Lung (tissue), 12 donors: ENCODE measurements around the gene NOS3. TPM values are rescaled to one million over a fixed set of nuclear protein-coding genes. Genes with fewer than 3 reads are reported as not detected.

Source experiments
- ATAC-seq: fragments of 200-7000 bp; cut with Tn5 transposase; one replicate; pipeline ENCODE4 v1.9.1; 2020; ENCODE audit warnings: moderate number of reproducible peaks; ENCODE audit not compliant: insufficient read depth, low FRiP score
- DNase-seq, 3 donors: peaks; one replicate each; pipeline ENCODE4 v3.0.0-alpha.2; 2013 to 2017
- H3K27ac ChIP-seq, 2 donors: one replicate each; pipeline ENCODE4 v1.5.1; 2013; ENCODE audit warnings: mild to moderate bottlenecking in 2 of 2, moderate library complexity in 2 of 2, control low read depth in 1 of 2, inconsistent platforms in 1 of 2, low read depth in 1 of 2, low read length in 1 of 2
- H3K27me3 ChIP-seq, 3 donors: one replicate each; pipeline ENCODE4 v1.5.1; 2013; ENCODE audit warnings: low read length in 2 of 3; ENCODE audit not compliant: control insufficient read depth in 3 of 3, insufficient read depth in 3 of 3
- H3K36me3 ChIP-seq, 4 donors: one replicate each; pipeline ENCODE4 v1.5.1; 2013; ENCODE audit warnings: low read length in 4 of 4, mild to moderate bottlenecking in 1 of 4, moderate library complexity in 1 of 4; ENCODE audit not compliant: control insufficient read depth in 4 of 4, insufficient read depth in 4 of 4
- H3K4me1 ChIP-seq, 5 donors: one replicate each; pipeline ENCODE4 v1.5.1; 2013; ENCODE audit warnings: low read length in 5 of 5, mild to moderate bottlenecking in 2 of 5, moderate library complexity in 1 of 5; ENCODE audit not compliant: control insufficient read depth in 5 of 5, insufficient read depth in 5 of 5
- H3K4me3 ChIP-seq: one replicate; pipeline ENCODE4 v1.5.1; 2013; ENCODE audit warnings: mild to moderate bottlenecking, control low read depth, moderate library complexity
- H3K9ac ChIP-seq, 2 donors: one replicate each; pipeline ENCODE4 v1.5.1; 2013; ENCODE audit warnings: low read length in 2 of 2, control low read depth in 1 of 2; ENCODE audit not compliant: insufficient read depth in 1 of 2
- H3K9me3 ChIP-seq, 4 donors: one replicate each; pipeline ENCODE4 v1.5.1; 2013; ENCODE audit warnings: low read length in 3 of 4, mild to moderate bottlenecking in 1 of 4, moderate library complexity in 1 of 4; ENCODE audit not compliant: control insufficient read depth in 4 of 4, insufficient read depth in 3 of 4
- WGBS, 2 donors: extraction: QIAGEN DNeasy Blood & Tissue Kit; methylation state at CpG; one replicate each; pipeline ENCODE4 v1.1.7; 2013; 5-methylcytosine and 5-hydroxymethylcytosine counted together
- polyA plus RNA-seq, 2 donors: library from polyadenylated mRNA; stranded (reverse); fragments of 200-250 nt; gene quantifications; one replicate each; pipeline ENCODE4 v1.2.1, GENCODE V29; 2013
- total RNA-seq, 2 donors: library from RNA; depleted of rRNA in 1 of 2; stranded (reverse); fragments of >200 nt in 1 of 2; gene quantifications; one replicate each; pipeline ENCODE4 v1.2.1, GENCODE V29; 2014 to 2021
- TF ChIP-seq, protein P1 (sequence below): IDR thresholded peaks from 2 replicates; pipeline ENCODE4 v1.5.1; 2012; ENCODE audit warnings: mild to moderate bottlenecking; ENCODE audit errors: control extremely low read depth, extremely low read depth
- donor health status: control.
- donor health status: control.
- donor health status: Bipolar disorder and iron deficiency.
- donor health status: healthy.
- donor health status: DM: yes; HTN: yes; CAD: no.

NOS3 gene
- total and polyA plus RNA-seq, 4 donors, result 9.3 to 31.0 (median 11.9) TPM

DNA sequence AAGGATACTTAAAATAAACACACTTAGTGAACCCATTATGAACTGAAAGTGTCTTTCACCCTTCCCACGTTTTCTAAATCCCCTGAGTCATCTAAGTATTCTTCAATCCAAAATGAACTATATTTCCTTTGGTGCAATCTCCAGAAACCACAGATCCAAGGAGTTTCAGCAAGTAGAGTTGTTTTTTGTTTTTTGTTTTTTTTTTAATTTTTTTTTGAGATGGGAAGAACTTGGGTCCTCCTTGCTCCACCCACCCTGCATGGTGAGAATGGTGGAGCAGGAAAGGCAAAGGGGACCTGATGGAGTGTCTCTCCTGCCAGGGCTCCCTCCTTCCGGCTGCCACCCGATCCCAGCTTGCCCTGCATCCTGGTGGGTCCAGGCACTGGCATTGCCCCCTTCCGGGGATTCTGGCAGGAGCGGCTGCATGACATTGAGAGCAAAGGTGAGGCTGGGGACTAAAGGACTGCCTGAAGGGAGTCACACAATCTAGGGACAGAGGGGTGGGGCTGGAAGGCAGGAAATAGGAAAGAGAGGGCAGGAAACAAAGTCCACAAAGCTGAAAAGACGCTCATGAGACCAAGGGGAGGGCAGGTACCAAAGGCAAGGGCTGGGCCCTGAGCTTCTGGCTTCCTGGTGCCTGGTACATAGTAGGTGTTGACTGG lies 21.3 kb downstream of the NOS3 start:
- Histone ChIP-seq H3K9me3 (no peaks in the 10 kb centered on the region), H3K27me3 (peaks cover 0 to 8% (median 1%) of the 10 kb centered on the region in 3 donors), H3K27ac (no peak overlapping the region), H3K4me1 (peaks cover 0 to 36% (median 22%) of the 10 kb centered on the region in 5 donors), H3K4me3 (no peak overlapping the region), H3K36me3 (peaks cover 0 to 4% (median 0%) of the 10 kb centered on the region in 4 donors), H3K9ac (no peak overlapping the region)
- 76 to 80% methylated on average over 6 of the region's 6 CpGs for WGBS, 2 donors
- TF ChIP-seq, protein P1, sequence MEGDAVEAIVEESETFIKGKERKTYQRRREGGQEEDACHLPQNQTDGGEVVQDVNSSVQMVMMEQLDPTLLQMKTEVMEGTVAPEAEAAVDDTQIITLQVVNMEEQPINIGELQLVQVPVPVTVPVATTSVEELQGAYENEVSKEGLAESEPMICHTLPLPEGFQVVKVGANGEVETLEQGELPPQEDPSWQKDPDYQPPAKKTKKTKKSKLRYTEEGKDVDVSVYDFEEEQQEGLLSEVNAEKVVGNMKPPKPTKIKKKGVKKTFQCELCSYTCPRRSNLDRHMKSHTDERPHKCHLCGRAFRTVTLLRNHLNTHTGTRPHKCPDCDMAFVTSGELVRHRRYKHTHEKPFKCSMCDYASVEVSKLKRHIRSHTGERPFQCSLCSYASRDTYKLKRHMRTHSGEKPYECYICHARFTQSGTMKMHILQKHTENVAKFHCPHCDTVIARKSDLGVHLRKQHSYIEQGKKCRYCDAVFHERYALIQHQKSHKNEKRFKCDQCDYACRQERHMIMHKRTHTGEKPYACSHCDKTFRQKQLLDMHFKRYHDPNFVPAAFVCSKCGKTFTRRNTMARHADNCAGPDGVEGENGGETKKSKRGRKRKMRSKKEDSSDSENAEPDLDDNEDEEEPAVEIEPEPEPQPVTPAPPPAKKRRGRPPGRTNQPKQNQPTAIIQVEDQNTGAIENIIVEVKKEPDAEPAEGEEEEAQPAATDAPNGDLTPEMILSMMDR, result no peak
- ATAC-seq (no peak), DNase-seq (no peak)

DNA sequence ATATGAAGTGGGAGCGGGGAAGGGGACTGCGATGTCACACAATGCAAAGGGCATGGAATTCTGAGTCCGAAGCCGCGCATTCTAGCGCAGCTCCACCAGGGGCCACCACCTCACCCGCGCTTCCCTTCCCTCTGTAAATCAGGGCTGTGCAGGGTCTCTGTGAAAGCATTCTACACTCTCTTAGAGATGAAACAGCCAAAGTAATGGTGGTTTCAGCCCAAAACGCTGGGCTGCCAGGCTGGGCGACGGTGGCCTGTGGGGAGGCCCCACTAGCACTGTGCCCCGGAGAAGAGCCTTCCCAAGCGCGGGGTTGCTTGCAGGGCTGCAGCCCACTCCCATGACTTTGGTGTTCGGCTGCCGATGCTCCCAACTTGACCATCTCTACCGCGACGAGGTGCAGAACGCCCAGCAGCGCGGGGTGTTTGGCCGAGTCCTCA lies 22.1 kb downstream of the NOS3 start:
- Histone ChIP-seq H3K4me3 (no peak overlapping the region), H3K4me1 (peaks cover 0 to 38% (median 20%) of the 10 kb centered on the region in 5 donors), H3K9me3 (no peaks in the 10 kb centered on the region), H3K36me3 (peaks cover 0 to 4% (median 0%) of the 10 kb centered on the region in 4 donors), H3K27ac (no peak overlapping the region), H3K27me3 (peaks cover 0 to 15% (median 5%) of the 10 kb centered on the region in 3 donors), H3K9ac (no peak overlapping the region)
- ATAC-seq (no peak), DNase-seq (peak; percentile 68 to 80 (median 80))
- WGBS, 2 donors, result 31 to 41% methylated on average over 23 of the region's 23 CpGs
- TF ChIP-seq, protein P1, result no peak

DNA sequence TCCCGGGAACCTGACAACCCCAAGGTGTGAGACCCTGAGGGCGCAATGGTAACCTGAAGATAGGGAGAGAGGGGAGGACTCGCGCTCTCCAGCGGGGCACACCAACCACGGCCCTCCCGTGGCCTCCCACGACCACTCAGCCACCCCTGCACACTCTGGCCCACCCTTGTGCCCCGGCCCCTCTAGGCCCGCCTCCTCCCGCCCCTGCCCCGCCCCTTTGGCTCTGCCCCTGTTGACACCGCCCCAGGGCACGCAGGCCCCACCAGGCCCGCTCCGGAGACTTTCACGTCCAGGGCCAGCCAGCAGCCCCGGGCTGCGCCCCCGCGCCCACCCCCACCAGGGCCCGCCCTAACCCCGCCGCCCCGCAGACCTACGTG lies 22.5 kb downstream of the NOS3 start:
- Histone ChIP-seq H3K4me1 (peaks cover 0 to 38% (median 24%) of the 10 kb centered on the region in 5 donors), H3K9me3 (no peaks in the 10 kb centered on the region), H3K27me3 (peaks cover 0 to 16% (median 5%) of the 10 kb centered on the region in 3 donors), H3K27ac (no peak overlapping the region), H3K9ac (no peak overlapping the region), H3K36me3 (peaks cover 0 to 4% (median 0%) of the 10 kb centered on the region in 4 donors), H3K4me3 (no peak overlapping the region)
- WGBS, 2 donors, result 29 to 41% methylated on average over 19 to 26 of the region's 26 CpGs
- DNase-seq (no peak), ATAC-seq (no peak)
- TF ChIP-seq, protein P1, result no peak
